Activated T-helper 9 cell treated with anti-CD3 and anti-CD28 coated beads, Interleukin-2, amount 50 U/mL, for 16 hours (primary cell): ENCODE results near the gene ATP9B.

Source experiments
- DNase-seq: peaks from one replicate; pipeline ENCODE4 v3.0.0-alpha.2; 2020; ENCODE audit warnings: low read depth

Gene ATP9B

GRCh38 chr18:79427368-79428225 is 358.4 kb downstream of the ATP9B start:
- no peak for DNase-seq
